Keratinocyte (primary cell): ENCODE results near the gene PJA2. TPM values are rescaled to one million over a fixed set of nuclear protein-coding genes. Genes with fewer than 3 reads are reported as not detected.

Experiments
- DNase-seq: peaks from one replicate; pipeline ENCODE4 v3.0.0-alpha.2; 2011; ENCODE audit warnings: low read depth, missing footprints, low spot score
- FAIRE-seq: peaks from 2 replicates; lab custom pipeline; 2011; peaks lifted over from hg19 to GRCh38; lab: Jason Lieb, UNC
- H2AFZ ChIP-seq: 2 replicates; pipeline ENCODE4 v1.6.0; 2012; ENCODE audit warnings: low read length, control low read depth, inconsistent platforms; ENCODE audit not compliant: control insufficient read depth
- H3K27ac ChIP-seq: 2 replicates; pipeline ENCODE4 v1.5.1; 2011; ENCODE audit warnings: low read length; ENCODE audit not compliant: control insufficient read depth, insufficient read depth
- H3K27me3 ChIP-seq: 3 replicates; pipeline ENCODE4 v1.6.0; 2011; ENCODE audit warnings: low read length; ENCODE audit not compliant: control insufficient read depth, insufficient read depth; ENCODE audit errors: extremely low read depth
- H3K36me3 ChIP-seq, 2 experiments: 2 replicates in 1 of 2; 3 replicates in 1 of 2; pipeline ENCODE4 v1.5.1; 2011; ENCODE audit warnings: low read length in 2 of 2, mild to moderate bottlenecking in 1 of 2; ENCODE audit not compliant: control insufficient read depth in 2 of 2, insufficient read depth in 2 of 2; ENCODE audit errors: extremely low read depth in 1 of 2
- H3K4me1 ChIP-seq: 3 replicates; pipeline ENCODE4 v1.5.1; 2011; ENCODE audit warnings: low read length; ENCODE audit not compliant: control insufficient read depth, insufficient read depth; ENCODE audit errors: extremely low read depth
- H3K4me2 ChIP-seq: 3 replicates; pipeline ENCODE4 v1.6.0; 2011; ENCODE audit warnings: low read depth, low read length; ENCODE audit not compliant: control insufficient read depth, insufficient read depth; ENCODE audit errors: extremely low read depth
- H3K4me3 ChIP-seq, 3 experiments: fragments of 200-600 bp in 1 of 3; sonication (generic) in 1 of 3; 2 replicates in 2 of 3; 3 replicates in 1 of 3; pipeline ENCODE4 v1.5.1; 2011 to 2016; ENCODE audit warnings: low read length in 3 of 3, mild to moderate bottlenecking in 3 of 3, control low read depth in 2 of 3, inconsistent platforms in 1 of 3, low read depth in 1 of 3, mixed read lengths in 1 of 3, mixed run types in 1 of 3, moderate library complexity in 1 of 3; ENCODE audit not compliant: control insufficient read depth in 2 of 3, insufficient read depth in 2 of 3; ENCODE audit errors: extremely low read depth in 1 of 3
- H3K79me2 ChIP-seq: 2 replicates; pipeline ENCODE4 v1.6.0; 2012; ENCODE audit warnings: low read length; ENCODE audit not compliant: control insufficient read depth, insufficient read depth
- H3K9ac ChIP-seq: 3 replicates; pipeline ENCODE4 v1.6.0; 2011; ENCODE audit warnings: low read length; ENCODE audit not compliant: control insufficient read depth, insufficient read depth; ENCODE audit errors: extremely low read depth
- H3K9me1 ChIP-seq: 3 replicates; pipeline ENCODE4 v1.6.0; 2011; ENCODE audit warnings: low read length; ENCODE audit not compliant: control insufficient read depth, insufficient read depth; ENCODE audit errors: extremely low read depth
- H3K9me3 ChIP-seq: 2 replicates; pipeline ENCODE4 v1.5.1; 2012; ENCODE audit warnings: low read depth, low read length; ENCODE audit not compliant: control insufficient read depth
- H4K20me1 ChIP-seq: 3 replicates; pipeline ENCODE4 v1.6.0; 2011; ENCODE audit warnings: low read length; ENCODE audit not compliant: control insufficient read depth, insufficient read depth; ENCODE audit errors: extremely low read depth
- EZH2 ChIP-seq: IDR thresholded peaks from one replicate; pipeline ENCODE4 v1.6.1; 2012; ENCODE audit warnings: inconsistent platforms, mild to moderate bottlenecking, low read length, moderate library complexity
- dilution Hi-C: fragments of 300-500 bp; cut with MboI; formaldehyde crosslinking; loops from one replicate; pipeline ENCODE4 v1.7.0; 2020; ENCODE audit warnings: low sequenced_read_pairs; ENCODE audit not compliant: extremely low pct_ligation_motif_present
- polyA plus RNA-seq, 5 experiments: library from polyadenylated mRNA; depleted of rRNA in 3 of 5; stranded (reverse) in 3 of 5; stranded (forward) in 1 of 5; unstranded in 1 of 5; fragments of >200 nt; gene quantifications; 1 replicate in 1 of 5; 2 replicates in 3 of 5; 3 replicates in 1 of 5; pipeline versions ENCODE4 v1.2.1 to v1.2.3, GENCODE V29; 2011 to 2012; ENCODE audit warnings: missing spikeins in 2 of 5, low read depth in 1 of 5, low replicate concordance in 1 of 5
- TF ChIP-seq, protein P1 (sequence below), 3 experiments: IDR thresholded peaks in 1 of 3; conservative IDR thresholded peaks in 1 of 3; optimal IDR thresholded peaks in 1 of 3; 2 replicates in 2 of 3; 3 replicates in 1 of 3; pipeline versions ENCODE3 to v1.5.1; 2011; ENCODE audit warnings: low read length in 3 of 3, mild to moderate bottlenecking in 3 of 3, moderate library complexity in 2 of 3, control low read depth in 1 of 3, inconsistent platforms in 1 of 3; ENCODE audit not compliant: insufficient read depth in 2 of 3; ENCODE audit errors: extremely low read depth in 1 of 3

Gene PJA2
- polyA plus RNA-seq, 1 donor (not counting 4 experiments of a cell fraction or from before 2014, with no cell fraction given) = 49.3 TPM

DNA sequence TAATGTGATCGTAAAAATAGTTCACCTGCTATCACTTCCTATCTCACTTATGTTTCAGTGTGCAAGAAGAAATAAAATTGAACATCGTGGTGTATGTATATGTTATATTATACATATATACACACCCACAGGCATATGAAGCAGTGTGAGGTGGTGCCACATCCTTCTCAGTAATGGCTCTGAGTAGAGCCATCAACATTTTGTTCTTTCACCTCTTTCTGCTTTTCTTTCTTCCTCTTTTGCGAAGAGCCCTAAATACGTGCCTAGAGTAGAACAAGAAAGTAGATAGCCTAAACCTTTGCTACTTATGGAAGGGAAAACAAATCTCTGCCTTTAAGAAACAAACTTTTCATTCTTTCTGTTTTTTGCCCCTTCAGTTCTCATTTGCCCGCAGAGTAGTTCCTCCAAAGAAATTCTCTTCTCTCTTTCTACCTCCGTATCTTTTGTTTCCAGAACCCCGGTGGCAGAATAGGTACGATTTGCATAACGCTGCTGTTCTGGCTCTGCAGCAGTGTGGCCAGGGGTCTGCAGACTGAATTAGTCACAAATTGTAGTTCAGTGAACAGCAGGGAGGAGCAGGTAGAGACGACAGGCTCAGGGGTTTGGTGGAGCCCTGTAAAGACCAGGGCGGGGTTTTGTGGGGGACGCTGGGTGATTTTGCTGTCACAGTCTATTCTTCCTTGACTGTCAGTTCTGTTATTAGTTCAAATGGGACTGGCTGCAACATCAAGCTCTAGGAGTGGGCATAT lies 40.5 kb upstream of the PJA2 start:
- no peak overlapping the region for H3K4me2 ChIP-seq
- peak overlapping the region; percentile 59 for H2AFZ ChIP-seq
- dilution Hi-C loops = no loop called here

DNA sequence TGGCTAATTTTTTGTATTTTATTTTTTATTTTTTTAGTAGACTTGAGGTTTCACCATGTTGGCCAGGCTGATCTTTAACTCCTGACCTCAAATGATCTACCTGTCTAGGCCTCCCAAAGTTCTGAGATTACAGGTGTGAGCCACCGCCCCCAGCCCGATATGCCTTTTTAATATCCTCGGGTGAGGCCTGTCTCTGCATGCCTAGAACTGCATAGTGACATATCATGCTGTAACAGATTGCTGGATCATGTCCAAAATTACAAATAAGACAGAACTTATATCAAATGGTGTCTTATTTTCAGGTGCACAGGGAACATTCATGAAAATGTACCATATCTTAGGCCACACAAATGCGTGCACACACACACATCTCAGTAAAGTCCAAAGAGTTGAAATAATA lies 39.1 kb upstream of the PJA2 start:
- dilution Hi-C loops = no loop called here
- Histone ChIP-seq H2AFZ (no peak overlapping the region), H3K27ac (no peak overlapping the region), H3K4me2 (no peak overlapping the region), H3K9me3 (no peaks in the 10 kb centered on the region), H4K20me1 (no peaks in the 10 kb centered on the region), H3K4me1 (peaks cover 11% of the 10 kb centered on the region), H3K36me3 (no peaks in the 10 kb centered on the region), H3K4me3 (no peak overlapping the region), H3K9ac (no peak overlapping the region), H3K27me3 (no peaks in the 10 kb centered on the region), H3K79me2 (no peaks in the 10 kb centered on the region), H3K9me1 (no peaks in the 10 kb centered on the region)
- no peak for TF ChIP-seq EZH2
- TF ChIP-seq, protein P1, sequence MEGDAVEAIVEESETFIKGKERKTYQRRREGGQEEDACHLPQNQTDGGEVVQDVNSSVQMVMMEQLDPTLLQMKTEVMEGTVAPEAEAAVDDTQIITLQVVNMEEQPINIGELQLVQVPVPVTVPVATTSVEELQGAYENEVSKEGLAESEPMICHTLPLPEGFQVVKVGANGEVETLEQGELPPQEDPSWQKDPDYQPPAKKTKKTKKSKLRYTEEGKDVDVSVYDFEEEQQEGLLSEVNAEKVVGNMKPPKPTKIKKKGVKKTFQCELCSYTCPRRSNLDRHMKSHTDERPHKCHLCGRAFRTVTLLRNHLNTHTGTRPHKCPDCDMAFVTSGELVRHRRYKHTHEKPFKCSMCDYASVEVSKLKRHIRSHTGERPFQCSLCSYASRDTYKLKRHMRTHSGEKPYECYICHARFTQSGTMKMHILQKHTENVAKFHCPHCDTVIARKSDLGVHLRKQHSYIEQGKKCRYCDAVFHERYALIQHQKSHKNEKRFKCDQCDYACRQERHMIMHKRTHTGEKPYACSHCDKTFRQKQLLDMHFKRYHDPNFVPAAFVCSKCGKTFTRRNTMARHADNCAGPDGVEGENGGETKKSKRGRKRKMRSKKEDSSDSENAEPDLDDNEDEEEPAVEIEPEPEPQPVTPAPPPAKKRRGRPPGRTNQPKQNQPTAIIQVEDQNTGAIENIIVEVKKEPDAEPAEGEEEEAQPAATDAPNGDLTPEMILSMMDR (optimal IDR thresholded peaks at IDR 0.05 in 1 of 3, IDR thresholded peaks at IDR 0.05 in 1 of 3, conservative IDR thresholded peaks at IDR 0.05 in 1 of 3; ENCODE audit: extremely low read depth in 1 of 3, insufficient read depth in 2 of 3, low read length in 3 of 3) = no peak
- DNase-seq (peak; percentile 32), FAIRE-seq (peak; percentile 52)

More for the DNA sequence above, 40.5 kb upstream of the PJA2 start:
- DNase-seq (no peak), FAIRE-seq (no peak)
- Histone ChIP-seq H3K9ac (no peak overlapping the region), H3K9me1 (no peaks in the 10 kb centered on the region), H3K4me1 (peaks cover 23% of the 10 kb centered on the region), H4K20me1 (no peaks in the 10 kb centered on the region), H3K27ac (no peak overlapping the region), H3K27me3 (no peaks in the 10 kb centered on the region), H3K9me3 (no peaks in the 10 kb centered on the region), H3K4me3 (no peak overlapping the region), H3K36me3 (no peaks in the 10 kb centered on the region), H3K79me2 (no peaks in the 10 kb centered on the region)
- TF ChIP-seq EZH2 = no peak
- TF ChIP-seq, protein P1 (optimal IDR thresholded peaks at IDR 0.05 in 1 of 3, IDR thresholded peaks at IDR 0.05 in 1 of 3, conservative IDR thresholded peaks at IDR 0.05 in 1 of 3; ENCODE audit: extremely low read depth in 1 of 3, insufficient read depth in 2 of 3, low read length in 3 of 3) = no peak
